GM19463 (cell line): ENCODE measurements around the gene POLR3C.

ENCODE experiments used
- ATAC-seq: cut with Tn5 transposase; IDR thresholded peaks from one replicate; pipeline ENCODE4 v1.9.1; 2021; ENCODE audit warnings: mild to moderate bottlenecking, moderate library complexity; ENCODE audit not compliant: unreplicated experiment

Gene POLR3C

DNA sequence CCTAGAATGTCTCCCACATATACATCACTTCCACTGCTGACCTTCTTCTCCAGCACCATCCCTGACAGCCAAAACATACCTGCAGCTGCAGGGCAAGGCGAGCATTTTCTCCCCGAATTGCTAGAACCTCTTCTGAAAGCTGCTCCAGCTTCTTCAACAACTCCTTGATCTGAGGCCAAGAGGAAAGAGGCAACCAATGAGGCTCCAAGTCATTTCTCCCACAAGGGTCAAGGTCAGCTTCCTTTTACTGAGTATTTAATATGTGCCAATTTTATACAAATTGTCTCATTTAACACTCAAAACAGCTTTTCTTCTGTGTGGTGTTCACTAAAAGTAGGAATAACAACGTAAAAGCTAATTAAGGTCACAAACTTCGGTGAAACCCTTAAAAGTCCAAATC lies 44.2 kb downstream of the POLR3C start:
- ATAC-seq = no peak

DNA sequence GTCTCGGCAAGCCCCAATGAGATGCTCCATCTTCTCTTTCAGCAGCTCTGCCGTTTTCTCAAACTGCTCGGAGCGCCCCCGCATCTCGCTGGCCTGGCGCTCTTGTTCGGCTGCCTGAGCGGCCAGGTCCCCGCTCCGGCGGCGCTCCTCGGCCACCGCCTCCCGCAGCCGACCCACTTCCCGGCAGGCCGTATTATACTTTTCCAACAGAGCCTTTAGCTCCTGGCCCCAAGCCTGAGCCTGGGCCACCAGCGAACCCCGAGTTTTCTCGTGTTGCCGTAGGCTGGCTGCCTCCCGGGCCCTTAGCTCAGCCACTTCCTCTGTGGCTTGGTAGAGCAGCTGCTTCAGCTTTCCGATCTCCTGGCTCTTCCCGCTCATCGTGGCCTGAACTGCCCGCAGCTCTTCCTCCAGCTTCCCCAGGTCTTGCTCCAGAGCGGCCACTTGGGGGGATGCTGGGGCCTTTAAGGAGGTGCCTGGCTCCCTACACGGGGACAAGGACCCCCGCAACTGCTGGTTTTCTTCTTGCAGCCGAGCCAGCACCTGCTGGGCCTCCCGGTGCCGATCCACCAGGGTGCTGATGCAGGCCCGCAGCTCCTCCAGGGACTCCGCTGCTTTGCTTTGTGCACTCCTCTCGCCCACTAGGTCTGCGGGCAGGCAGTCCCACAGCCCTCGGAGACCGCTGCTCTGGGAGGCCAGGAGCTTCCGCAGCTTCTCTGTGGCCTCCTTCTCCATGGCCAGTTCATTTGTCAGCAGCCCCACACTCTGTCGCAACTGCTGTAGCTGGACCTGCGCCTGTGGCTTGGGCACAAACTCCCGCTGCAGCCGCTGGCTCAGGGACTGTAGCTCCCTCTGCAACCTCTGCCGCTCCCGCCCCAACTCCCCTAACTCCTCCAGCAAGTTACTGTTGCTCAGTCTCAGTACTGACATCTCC lies 48.3 kb downstream of the POLR3C start:
- ATAC-seq = no peak

DNA sequence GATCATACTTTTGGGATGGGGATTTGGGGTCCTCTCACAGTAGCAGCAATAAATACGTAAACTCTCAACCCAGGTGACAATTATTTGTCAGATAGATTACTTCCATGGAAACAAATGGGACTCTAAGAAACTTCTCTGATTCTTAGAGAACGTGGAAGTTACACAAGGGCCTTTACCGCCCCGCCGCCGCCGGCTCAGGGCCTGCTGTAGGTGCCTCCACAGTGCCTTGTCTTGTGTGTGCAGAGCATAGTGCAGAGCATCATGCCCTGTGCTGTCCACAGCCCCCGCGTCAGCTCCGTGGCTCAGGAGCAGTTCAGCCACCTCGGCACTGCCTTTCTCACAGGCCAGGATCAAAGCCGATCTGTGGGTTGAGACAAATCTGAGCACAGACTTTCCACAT lies 50.6 kb downstream of the POLR3C start:
- no peak for ATAC-seq

DNA sequence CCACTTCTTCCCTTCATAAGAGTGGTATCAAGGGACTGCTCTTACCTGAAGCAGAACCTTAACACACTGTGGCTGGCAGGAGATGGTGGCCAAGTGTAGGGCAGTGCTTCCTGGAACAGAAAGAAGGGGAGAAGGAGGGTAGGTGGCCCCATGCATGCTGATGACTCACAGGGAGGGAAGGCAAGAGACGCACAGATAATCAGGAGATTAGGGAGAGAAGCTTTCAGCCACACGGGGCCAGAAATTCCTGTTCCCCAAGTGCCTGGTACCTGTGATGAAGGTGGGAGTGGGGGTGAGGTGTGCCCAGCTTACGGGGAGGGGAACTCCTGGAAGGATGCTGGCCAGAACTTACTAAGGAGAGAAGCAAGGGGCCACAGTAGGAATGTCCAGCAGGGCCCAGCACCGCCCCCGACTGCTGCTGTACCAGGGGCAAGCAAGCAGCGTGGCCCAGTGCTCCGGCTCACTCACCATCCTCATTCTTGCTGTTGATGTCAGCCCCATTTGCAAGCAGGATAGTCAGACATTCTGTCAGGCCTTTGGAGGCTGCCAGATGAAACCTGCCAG lies 54.0 kb downstream of the POLR3C start:
- ATAC-seq = no peak

DNA sequence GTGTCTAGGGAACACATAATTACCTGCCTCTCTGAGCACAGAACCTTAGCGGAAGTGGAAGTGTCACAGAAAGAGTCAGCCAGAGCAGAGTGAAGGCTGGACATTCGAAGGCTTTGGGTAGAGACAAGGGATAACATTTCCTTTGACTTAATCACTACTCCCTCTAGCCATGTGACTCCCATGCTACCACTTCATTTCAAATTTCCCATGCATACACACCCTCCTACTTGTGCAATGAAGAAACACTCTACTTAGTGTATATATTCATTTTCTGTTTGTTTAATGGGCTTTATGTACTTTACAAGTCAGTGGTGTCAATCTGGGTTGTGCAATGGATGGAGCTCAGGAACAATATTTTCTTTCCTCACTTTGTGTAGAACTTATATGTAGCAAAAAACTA lies 54.7 kb downstream of the POLR3C start:
- ATAC-seq = no peak

DNA sequence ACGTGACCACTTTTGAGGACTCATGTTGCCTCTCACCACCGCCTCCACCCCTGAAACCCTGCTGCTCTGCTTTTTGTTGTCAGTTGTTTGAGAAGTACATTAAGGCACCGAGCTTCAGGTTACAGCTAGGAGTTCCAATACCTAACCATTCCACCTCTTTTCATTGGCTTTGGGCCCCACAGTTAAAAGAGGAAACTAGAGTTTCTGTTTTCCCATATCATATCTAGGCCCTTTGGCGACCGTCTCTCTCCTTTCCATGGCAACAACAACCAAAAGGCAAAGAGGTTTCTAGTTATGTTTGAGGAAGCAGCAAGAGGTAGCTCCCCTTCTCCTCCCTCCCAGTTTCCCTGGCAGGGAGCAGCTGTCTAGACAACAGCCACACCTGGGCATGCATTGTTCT lies 55.8 kb downstream of the POLR3C start:
- no peak for ATAC-seq

DNA sequence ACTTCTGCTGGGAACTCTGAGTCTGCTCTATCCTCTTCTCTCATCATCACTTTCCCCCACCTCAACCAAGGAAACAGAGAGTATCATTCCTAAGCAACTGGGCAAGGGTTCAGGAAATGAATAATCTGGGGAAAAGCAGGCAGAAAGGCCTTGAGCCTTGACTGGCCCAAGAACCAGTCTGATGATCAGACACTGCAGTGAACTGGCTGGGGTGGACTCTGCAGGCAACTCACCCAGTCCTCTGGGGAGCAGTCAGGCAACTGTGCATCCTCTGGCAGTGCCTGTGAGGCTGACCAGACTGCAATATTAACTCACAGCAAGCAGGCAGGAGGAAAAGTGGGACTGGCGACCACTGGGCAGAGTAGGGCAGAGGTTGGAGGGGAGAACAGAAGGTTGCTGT lies 60.7 kb downstream of the POLR3C start:
- ATAC-seq = no peak

DNA sequence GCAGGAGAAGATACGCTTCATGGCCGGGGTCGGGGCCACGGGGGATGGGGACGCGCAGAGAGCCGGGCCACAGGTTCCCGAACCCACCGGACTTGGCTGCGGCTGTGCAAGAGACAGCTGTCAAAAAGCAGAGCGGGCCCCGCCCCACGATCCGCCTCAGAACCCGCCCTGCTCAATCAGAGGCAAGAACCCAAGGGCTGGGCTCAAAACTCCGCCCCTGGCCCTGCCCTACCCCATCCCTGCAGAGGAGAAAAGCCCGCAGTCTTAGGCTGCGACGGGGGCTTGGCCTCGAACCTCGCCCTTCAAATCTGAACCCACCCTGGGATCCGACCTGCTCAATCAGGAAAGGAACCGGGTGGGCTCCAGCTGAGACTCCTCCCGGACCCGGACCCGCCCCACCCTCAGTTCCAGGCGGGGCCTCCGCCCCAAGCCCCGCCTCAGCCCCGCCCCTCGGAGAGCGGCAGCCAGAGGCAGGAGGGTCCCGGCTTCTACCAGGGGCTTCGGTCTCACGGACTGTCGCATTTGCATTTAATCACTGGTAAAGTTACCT lies 61.8 kb downstream of the POLR3C start, which contains the start of gene ANKRD35:
TSS of gene ANKRD35 (minus strand) at position 129 of the 550 bp plus-strand sequence. CDS start at position 21, 108 bp downstream.
- ATAC-seq = peak; percentile 100

DNA sequence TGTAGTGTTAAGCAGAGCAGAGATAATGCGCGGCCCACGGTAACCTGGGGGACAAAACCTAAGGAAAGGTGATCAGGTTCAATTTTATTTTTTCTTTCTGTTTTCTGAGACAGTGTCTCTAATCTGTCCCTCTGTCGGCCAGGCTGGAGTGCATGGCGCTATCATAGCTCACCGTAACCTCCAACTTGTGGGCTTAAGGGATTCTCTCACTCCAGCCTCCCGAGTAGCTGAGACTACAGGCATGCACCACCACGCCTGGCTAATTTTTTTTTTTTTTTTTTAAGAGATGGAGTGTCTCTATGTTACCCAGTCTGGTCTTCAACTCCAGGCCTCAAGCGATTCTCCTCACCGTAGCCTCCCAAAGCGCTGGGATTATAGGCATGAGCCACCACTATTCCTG lies 62.4 kb downstream of the POLR3C start:
- no peak for ATAC-seq

DNA sequence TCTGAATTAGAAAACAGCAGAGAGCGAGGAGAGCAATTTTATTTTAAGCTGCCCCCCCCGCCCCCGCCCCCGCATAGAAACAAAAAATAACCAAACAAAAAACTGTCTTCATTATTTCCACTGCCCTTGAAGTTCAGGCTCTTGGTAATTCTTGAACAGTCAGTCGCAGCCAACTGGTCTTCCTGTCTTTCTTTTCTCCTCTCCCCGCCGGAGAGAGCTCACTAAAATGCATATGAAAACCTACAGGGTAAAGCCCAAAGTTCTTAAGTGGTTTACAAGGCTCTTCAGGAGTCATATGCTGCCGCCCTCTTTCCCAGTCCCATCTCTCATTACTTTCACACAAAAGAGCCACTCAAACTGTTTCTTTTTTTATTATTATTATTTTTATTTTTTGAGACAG lies 62.8 kb downstream of the POLR3C start:
- no peak for ATAC-seq

DNA sequence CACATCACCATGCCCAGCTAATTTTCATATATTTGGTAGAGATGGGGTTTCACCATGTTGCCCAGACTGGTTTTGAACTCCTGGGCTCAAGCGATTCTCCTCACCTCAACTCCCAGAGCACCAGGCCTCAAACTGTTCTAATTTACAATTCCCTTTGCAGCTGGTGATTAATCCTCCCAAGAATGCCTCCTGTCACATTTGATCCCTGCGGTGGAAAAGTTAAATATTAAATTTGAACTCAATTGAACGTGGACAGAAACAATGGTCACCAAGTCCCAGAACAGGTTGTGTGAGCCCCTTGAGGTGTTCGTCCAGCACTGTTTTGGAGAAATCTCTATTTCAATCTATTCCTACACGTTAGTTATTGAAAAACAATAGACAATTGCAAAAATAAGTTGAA lies 63.6 kb downstream of the POLR3C start:
- no peak for ATAC-seq

DNA sequence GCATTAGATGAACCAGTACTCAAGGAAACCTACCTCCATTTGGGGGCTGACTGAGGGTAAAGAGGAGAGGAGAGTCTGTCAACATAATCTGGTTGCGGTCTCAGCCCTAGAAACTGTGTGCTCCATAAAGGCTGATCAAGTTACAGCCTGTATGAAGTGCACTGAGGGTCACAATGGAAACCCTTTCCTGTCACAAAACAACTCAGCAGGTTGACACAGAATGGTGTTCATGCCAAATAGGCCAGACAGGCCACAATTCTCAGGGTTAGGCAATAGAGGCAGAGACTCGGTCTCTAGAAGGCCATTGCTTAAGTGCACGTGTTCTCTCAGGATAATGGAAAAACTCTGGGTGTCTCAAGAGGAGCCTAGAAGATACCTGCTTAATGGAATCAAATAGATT lies 65.7 kb downstream of the POLR3C start:
- no peak for ATAC-seq

DNA sequence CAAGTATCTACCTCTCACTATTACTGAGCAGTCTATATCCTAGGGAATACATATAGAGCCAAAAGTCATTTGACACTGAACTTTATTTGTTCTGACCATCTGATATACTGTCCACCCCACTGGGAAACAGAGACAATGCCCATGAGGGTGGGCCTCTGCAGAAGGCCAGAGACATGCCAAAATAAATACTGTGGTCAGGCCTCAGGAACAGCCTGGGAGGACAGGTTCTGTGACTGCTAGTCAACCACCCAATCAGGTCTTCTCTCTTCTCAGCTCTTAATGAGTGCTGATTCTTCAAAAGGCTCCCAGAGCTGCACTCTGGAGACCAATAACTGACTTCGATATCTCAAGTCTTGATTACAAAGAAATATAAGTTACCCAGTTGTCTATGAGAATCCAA lies 67.1 kb downstream of the POLR3C start:
- ATAC-seq = no peak

DNA sequence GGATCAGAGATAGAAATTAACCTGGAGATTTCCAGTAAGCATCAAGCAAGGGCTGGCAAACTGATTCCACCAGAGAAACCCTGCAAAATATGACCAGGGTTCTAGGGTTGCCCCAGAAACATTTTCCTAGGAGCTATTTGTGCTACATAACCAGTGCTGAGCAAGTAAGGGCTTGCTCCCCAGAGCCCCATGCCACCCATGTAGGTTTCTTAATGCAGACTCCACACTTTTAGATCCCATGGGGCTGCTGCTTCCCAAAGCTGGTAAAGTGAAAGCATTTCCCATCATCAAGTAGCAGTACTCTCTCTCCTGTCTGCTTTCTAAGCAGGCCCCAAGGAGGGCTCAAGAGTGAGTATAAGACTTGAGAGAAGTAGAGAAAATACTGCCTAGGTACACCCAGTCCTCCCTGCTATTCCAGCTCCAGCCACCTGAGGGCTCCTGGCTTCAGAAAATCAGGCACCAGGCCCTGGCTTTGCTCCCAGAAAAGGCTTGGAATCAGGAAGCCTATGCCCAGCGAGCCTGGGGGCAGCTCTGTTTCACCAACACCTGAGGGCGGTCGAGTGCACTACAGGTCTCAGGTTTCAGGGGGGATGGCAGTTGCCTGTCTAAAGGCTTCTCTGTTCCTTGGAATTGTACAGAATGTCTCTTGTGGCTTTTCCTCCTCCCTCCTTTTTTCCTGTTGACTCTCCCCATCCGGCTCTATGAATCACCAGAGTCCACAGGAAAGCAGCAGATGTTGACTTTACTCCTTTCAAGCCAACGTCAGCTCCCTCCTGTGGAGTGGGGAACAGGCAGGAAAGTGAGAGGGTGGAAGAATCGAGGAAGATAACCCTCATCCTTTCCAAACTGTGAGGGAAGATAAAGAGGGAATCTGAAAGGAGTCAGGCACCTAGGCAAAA lies 67.8 kb downstream of the POLR3C start:
- peak; percentile 53 for ATAC-seq

DNA sequence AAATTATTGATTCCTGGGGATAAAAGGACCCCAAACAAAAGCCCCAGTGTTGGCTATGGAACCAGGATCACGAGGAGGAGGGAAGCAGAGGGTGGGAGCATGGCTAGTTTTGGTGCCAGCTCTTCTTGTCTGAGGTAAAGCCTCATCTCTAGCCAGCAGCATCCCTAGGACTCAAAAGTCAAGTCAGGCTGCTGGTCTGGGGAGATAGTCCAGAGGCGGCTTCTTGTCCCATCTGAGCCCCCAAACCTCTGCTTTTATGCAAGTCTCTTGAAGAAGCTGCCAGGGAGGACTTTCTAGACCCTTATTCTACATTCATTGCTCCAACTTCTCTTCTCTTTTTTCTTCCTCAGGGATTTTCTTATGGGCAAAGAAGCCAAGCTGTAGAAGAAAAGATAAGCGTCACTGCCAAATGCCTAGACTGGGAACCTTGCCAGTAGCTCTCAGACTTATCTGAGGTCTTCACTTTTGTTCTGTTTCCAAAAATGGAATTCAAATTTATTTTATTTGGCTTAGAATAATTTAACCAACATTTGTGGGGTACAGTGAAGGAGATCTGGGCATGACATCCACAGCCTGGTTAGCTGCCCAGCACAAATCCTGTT lies 68.6 kb downstream of the POLR3C start:
- no peak for ATAC-seq

DNA sequence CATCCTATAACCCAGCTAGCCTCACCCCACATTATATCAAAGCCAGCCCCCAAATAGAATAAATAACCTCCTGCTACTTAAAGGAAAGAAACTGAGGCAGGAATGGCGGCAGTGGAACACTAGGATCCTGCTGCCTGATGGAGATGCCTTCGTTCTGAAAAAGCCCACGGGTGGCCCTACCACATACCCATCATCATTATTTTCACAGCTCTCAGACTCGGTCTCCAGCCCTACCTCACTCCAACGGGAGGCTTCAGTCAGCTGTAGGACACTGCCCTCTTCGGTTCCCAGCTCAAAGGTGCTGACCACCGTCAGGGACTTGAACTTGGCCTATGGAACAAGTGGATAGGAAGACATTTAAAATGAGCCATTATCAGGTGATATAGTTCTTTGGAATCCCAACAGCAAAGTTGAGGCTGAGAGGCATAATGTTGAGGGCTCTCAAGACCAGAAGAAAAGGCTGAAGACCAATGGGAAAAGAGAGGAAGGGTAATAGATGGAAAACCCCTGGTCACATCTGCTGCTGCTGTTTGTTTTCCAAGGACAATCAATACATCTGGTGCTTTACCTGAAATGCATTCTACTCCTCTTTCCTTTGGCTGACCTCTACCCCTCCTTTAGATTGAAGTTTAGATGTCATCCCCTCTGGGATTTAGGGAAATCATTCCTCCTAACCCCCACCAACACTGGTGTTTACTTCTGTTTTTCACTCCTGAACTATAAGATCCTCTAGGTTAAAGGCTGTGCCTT lies 69.5 kb downstream of the POLR3C start:
- no peak for ATAC-seq
